Fibroblast of peridontal ligament (primary cell): ENCODE results near the gene CHST13.

Experiments used
- DNase-seq: peaks from one replicate; pipeline ENCODE4 v3.0.0-alpha.2; 2010; ENCODE audit errors: extremely low read depth

CHST13 gene

GRCh38 chr3:126487151-126487771, 36.7 kb upstream of the CHST13 start:
- no peak for DNase-seq

GRCh38 chr3:126488185-126488584, 35.8 kb upstream of the CHST13 start:
- DNase-seq: no peak

GRCh38 chr3:126488886-126489569, 34.9 kb upstream of the CHST13 start:
- DNase-seq: no peak

- no peak for DNase-seq
Observed at GRCh38 chr3:126490619-126491018, 33.3 kb upstream of the CHST13 start.

- DNase-seq: no peak
Observed at GRCh38 chr3:126491221-126492013, 32.5 kb upstream of the CHST13 start.

GRCh38 chr3:126493051-126493450, 30.9 kb upstream of the CHST13 start:
- no peak for DNase-seq

- no peak for DNase-seq
Observed at GRCh38 chr3:126493739-126494138, 30.2 kb upstream of the CHST13 start.

GRCh38 chr3:126494204-126494969, 29.6 kb upstream of the CHST13 start:
- peak; percentile 12 for DNase-seq

- DNase-seq: no peak
Observed at GRCh38 chr3:126494970-126495230, 29.1 kb upstream of the CHST13 start.

- no peak for DNase-seq
Observed at GRCh38 chr3:126495786-126496185, 28.2 kb upstream of the CHST13 start.

GRCh38 chr3:126496894-126497850, 26.8 kb upstream of the CHST13 start:
- no peak for DNase-seq

- no peak for DNase-seq
Observed at GRCh38 chr3:126497956-126498355, 26.0 kb upstream of the CHST13 start.

GRCh38 chr3:126498461-126498860, 25.5 kb upstream of the CHST13 start:
- no peak for DNase-seq

GRCh38 chr3:126498929-126499328, 25.0 kb upstream of the CHST13 start:
- DNase-seq: no peak

GRCh38 chr3:126499401-126499800, 24.6 kb upstream of the CHST13 start:
- no peak for DNase-seq

- no peak for DNase-seq
Observed at GRCh38 chr3:126500016-126500415, 23.9 kb upstream of the CHST13 start.

- DNase-seq: no peak
Observed at GRCh38 chr3:126501054-126501453, 22.9 kb upstream of the CHST13 start.

GRCh38 chr3:126501736-126502135, 22.2 kb upstream of the CHST13 start:
- DNase-seq: no peak

- no peak for DNase-seq
Observed at GRCh38 chr3:126502656-126503055, 21.3 kb upstream of the CHST13 start.

GRCh38 chr3:126503701-126504100, 20.3 kb upstream of the CHST13 start:
- no peak for DNase-seq

- no peak for DNase-seq
Observed at GRCh38 chr3:126507886-126508285, 16.1 kb upstream of the CHST13 start.
